GM23338 (cell line): ENCODE measurements around the gene LCMT1. TPM values are rescaled to one million over a fixed set of nuclear protein-coding genes. Genes with fewer than 3 reads are reported as not detected.

Experiments
- CREB1 ChIP-seq: fragments of 250-450 bp; sonication (Bioruptor Pico); IDR thresholded peaks from 2 replicates; pipeline ENCODE4 v1.5.0; 2020; ENCODE audit warnings: low read depth, mild to moderate bottlenecking, moderate library complexity
- EZH2 ChIP-seq: fragments of 200-600 bp; sonication (generic); IDR thresholded peaks from one replicate; pipeline ENCODE4 v1.8.0; 2017; ENCODE audit warnings: antibody characterized with exemption, mild to moderate bottlenecking, low read depth; ENCODE audit not compliant: unreplicated experiment
- JUNB ChIP-seq: IDR thresholded peaks from one replicate; pipeline ENCODE4 v1.6.1; 2016; ENCODE audit warnings: antibody characterized with exemption; ENCODE audit not compliant: unreplicated experiment
- NANOG ChIP-seq: IDR thresholded peaks from 2 replicates; pipeline ENCODE4 v1.6.1; 2016; ENCODE audit warnings: antibody characterized with exemption, borderline replicate concordance
- STAT1 ChIP-seq: IDR thresholded peaks from one replicate; pipeline ENCODE4 v1.6.1; 2016; ENCODE audit warnings: antibody characterized with exemption; ENCODE audit not compliant: unreplicated experiment
- ZNF331 ChIP-seq: fragments of 250-450 bp; sonication (Bioruptor Pico); IDR thresholded peaks from 2 replicates; pipeline ENCODE4 v1.5.0; 2020; ENCODE audit warnings: low read depth, mild to moderate bottlenecking, moderate library complexity
- polyA plus RNA-seq: library from polyadenylated mRNA; unstranded; fragments of >200 nt; fragmentation: Nextera tagmentation; extraction: Ambion mirVana; gene quantifications from 2 replicates; pipeline ENCODE4 v1.2.1, GENCODE V29; 2016
- small RNA-seq: library from RNA; depleted of rRNA; stranded (forward); fragments of <200 nt; gene quantifications from one replicate; pipeline ENCODE3, GENCODE V24; 2014; ENCODE audit warnings: low replicate concordance
- total RNA-seq: library from RNA; depleted of rRNA; stranded (reverse); fragments of >200 nt; shearing (Covaris generic); gene quantifications from 2 replicates; pipeline ENCODE4 v1.2.3, GENCODE V29; 2014; rRNA removed
- TF ChIP-seq, protein P1 (sequence below): IDR thresholded peaks from 2 replicates; pipeline ENCODE4 v1.6.1; 2016; ENCODE audit warnings: antibody characterized with exemption

Gene LCMT1
- total and polyA plus RNA-seq, 2 experiments from 2014 or later: 56.2 to 84.6 TPM

DNA sequence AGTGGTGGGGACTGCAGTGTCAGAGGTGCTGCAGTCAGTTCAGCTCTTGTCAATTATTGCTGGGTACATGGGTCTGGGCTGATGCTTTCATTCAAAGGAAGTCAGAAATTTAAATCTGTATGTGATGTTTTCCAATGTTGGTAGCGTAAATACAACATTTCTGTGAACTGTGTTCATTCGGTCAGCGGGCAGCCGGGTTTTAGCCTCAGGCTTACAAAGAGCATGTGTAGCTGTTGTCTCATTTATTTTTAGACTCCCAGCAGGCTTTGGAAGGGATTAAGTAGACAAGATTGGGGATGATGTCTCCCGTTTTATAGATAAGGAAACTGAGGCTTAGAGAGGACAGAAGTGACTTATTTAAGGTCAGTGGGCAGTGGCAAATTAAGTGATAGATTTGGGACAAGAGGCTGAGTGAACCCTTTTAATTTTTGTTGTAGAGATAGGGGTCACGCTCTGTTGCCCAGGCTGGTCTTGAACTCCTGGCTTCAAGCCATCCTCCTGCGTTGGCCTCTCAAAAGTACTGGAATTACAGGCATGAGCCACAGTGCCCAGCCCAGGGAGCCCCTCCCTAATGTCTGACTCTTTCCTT lies 113.3 kb downstream of the LCMT1 start (continued):
- no peak for TF ChIP-seq NANOG
- no peak for TF ChIP-seq EZH2
- no peak for TF ChIP-seq STAT1
- no peak for TF ChIP-seq ZNF331
- TF ChIP-seq, protein P1, sequence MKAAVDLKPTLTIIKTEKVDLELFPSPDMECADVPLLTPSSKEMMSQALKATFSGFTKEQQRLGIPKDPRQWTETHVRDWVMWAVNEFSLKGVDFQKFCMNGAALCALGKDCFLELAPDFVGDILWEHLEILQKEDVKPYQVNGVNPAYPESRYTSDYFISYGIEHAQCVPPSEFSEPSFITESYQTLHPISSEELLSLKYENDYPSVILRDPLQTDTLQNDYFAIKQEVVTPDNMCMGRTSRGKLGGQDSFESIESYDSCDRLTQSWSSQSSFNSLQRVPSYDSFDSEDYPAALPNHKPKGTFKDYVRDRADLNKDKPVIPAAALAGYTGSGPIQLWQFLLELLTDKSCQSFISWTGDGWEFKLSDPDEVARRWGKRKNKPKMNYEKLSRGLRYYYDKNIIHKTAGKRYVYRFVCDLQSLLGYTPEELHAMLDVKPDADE: no peak
- TF ChIP-seq CREB1 (CRISPR knock-in tag): no peak
- TF ChIP-seq JUNB: no peak

Small RNA genes within 50 kb of the gene (small RNA-seq; reads per million reads assigned to genes)
- not detected for gene RN7SL557P

Other genes with a start within 250 kb of the LCMT1 start
- gene ARHGAP17, start 96.4 kb upstream of the LCMT1 start, total RNA-seq: 59.0 and 85.5 TPM in 2 replicates
- gene ARHGAP17, start 96.4 kb upstream of the LCMT1 start, polyA plus RNA-seq: 40.0 and 40.6 TPM in 2 replicates
- 0.58 TPM in 1 of 2 replicates, not detected in the other for gene AQP8, start 105.2 kb downstream of the LCMT1 start, total RNA-seq
- not detected in 2 replicates for gene AQP8, start 105.2 kb downstream of the LCMT1 start, polyA plus RNA-seq
- gene ZKSCAN2, start 146.1 kb downstream of the LCMT1 start, total RNA-seq: 7.4 and 8.8 TPM in 2 replicates
- gene ZKSCAN2, start 146.1 kb downstream of the LCMT1 start, polyA plus RNA-seq: 1.7 and 2.0 TPM in 2 replicates